Measurements from ENCODE around the gene MAGI1.

Gene MAGI1

DNA sequence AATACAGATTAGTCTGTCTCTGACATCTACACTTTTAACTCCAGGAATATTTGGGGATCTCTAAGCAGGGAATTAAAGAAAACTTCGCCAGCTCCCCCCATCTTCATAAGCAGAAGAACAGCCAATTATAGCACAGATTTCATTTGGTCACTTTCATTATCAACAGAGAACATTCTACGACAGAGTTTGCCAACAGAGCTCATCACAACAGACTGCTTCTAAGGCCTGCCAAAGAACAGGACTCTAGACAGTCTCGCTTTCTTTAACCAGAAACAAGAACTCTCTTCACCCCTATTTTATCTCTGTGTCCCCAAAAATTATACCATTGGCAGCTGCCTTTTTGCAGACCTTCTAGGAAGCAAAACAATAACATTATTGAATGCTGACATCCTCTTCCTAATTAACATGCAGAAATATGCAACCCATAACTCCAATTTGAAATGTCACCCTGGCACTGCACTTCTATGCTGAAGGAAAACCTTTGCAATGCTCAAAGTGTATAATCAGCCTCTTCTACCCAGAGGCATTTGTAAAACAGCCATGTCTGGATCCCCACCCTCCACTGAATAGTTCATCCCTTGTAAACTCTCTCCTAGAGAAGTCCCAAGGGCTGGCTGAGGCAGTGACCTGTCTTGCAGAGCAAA lies 552.8 kb downstream of the MAGI1 start:
- DNase-seq (ENCODE audit: low read depth) = no peak

DNA sequence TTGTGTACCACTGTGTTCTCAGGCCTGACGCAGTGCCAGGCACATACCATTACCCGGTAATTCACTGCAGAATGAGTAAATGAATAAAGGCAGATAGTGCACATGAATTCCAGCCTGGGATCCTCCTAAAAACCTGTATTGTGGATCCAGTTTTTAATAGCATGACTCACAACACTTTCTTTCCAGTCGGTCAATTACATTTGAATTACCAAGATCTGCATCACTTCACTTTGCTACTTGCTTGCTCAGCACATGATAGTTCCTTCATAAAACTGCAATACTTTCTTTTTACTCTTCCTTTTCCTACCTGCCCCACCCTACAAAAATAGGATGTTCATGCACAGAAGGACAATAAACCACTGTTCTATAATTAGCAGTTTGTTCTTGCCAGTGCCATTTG lies 553.8 kb downstream of the MAGI1 start:
- DNase-seq (ENCODE audit: low read depth) = no peak

- DNase-seq (ENCODE audit: low read depth) = no peak
These were observed 555.2 kb downstream of the MAGI1 start for GRCh38 chr3:65483480-65483879.

DNA sequence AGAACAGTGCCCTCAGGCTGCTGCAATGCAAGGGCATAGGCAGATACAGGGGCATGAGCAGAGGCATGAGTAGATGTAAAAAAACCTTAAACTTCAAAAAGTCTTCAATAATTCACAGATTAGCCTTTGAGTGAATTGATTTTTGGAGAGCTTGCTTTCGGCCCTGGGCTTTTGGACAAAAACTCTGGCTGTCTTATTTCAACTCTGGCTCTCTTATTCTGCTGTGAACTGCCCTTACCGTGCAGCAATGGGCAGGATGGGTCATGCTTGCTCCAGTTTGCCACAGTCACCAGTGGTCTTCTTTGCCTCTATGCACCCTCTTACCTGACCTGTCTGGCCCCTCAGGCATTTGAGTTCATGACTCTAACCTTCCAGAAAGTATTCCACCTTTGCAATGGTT lies 555.7 kb downstream of the MAGI1 start:
- no peak for DNase-seq (ENCODE audit: low read depth)

- DNase-seq (ENCODE audit: low read depth) = no peak
These were observed 557.6 kb downstream of the MAGI1 start for GRCh38 chr3:65481085-65481484.

DNA sequence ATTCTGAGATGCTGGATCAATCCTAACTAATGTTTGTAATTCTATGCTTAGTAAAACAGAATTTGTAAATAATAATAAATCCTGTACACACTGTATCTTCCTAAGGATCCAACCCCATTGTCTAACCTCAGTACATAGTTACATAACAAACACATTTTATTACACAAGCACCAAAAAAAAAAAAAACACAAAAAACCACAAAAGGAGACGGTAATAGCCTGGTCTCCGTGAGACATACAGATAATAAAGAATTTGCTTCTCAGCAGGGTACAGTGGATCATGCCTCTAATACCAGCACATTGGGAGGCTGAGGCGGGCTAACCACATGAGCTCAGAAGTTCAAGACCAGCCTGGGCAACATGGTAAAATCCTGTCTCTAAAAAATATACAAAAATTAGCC lies 558.7 kb downstream of the MAGI1 start:
- DNase-seq (ENCODE audit: low read depth) = no peak

GRCh38 chr3:65478551-65479500 lies 559.9 kb downstream of the MAGI1 start:
- DNase-seq (ENCODE audit: low read depth) = no peak

GRCh38 chr3:65473736-65474135 lies 565.0 kb downstream of the MAGI1 start:
- DNase-seq (ENCODE audit: low read depth) = peak; percentile 13

DNA sequence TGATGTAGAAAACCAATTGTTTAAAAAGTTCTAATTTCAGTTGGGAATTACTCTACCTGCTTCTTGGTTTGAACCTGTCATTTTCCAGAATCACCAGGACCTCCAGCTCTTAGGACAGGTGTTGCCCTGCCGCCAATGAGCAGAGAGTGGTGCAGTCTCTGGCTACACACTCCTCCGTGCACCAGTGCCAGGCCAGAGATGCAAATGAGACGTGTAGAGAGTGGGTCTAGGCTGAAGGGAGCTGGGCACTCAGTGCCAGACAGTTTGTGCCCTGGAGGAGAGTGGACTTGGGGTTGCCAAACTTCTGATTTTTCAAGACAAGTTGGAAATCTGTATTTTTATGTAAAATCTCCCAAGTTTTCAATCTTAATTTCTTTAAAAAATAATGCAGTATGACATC lies 566.2 kb downstream of the MAGI1 start:
- no peak for DNase-seq (ENCODE audit: low read depth)

DNA sequence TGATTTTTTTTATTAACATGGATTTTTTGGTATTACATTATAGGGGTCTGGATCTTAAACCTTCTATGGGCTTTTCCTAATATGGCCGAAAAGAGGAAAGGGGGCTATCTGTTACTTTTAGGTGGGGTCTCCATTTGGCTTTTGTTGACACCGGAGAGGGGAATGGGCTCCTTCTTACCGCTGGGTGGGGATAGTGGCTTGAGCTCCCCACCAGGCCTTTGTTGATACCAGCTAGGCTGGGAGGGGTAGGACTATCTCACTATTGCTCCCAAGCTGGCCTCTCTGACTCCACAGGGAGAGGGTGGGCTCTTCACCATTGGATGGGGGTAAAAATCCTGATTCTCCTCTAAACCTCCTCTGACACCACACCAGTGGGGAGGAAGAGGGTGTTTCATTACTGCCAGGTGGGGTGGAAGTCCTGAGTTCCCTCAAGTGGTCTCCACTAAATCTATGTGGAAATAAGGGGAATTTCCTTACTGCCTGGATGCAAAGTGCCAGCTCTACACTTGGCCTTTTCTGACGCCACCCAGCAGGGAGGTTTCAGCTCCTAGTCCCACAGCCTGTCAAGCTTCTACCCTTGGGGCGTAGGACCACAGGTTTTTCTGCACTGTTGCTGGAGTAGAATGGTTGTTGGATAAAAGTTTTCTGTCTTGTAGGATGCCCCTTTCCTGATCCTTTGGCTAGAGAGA lies 572.3 kb downstream of the MAGI1 start:
- no peak for DNase-seq (ENCODE audit: low read depth)

DNA sequence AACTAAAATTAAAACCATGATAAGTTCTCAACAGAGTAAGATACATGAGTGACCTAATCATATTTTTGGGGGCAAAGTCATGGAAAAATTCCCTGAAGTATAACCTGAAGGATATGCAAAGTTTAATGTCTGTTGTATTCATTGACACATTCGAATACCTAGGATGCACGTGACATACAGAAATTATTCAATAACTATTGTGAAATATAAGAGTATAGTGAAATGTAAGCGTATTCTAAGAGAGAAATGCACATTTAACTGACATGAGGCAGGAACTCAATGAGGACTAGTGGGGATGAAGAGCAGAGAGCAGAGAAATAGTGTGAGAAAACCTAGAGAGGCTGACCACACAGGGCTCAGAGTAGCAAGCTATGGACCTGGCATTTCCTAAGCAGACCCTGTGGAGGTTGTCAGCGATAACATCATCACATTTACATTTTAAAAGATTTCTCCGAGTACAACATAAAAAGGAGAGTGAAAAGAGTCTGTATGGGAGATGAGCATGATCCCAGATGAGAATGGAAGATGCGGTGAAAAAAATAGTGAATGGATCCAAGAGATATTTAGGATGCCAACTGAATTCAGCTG lies 588.8 kb downstream of the MAGI1 start:
- no peak for DNase-seq (ENCODE audit: low read depth)

DNA sequence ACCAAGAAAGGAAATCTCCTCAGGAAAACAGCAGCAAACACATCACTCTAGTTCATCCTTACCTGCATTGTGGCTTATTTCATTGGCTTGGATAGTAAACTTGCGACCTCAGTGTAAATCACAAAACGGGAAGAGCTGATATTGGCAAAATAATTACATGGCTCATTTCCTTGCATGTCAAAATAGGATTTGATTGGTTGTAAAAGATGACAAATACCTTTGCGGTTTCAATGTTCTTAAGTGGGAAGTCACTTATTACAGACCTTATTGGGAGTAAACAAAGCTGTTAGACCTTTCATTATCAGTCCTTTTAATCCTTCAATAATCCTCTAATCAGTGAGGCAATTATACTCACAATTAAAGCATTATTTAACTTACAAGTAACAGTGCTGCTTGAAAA lies 590.6 kb downstream of the MAGI1 start:
- DNase-seq (ENCODE audit: low read depth) = no peak

DNA sequence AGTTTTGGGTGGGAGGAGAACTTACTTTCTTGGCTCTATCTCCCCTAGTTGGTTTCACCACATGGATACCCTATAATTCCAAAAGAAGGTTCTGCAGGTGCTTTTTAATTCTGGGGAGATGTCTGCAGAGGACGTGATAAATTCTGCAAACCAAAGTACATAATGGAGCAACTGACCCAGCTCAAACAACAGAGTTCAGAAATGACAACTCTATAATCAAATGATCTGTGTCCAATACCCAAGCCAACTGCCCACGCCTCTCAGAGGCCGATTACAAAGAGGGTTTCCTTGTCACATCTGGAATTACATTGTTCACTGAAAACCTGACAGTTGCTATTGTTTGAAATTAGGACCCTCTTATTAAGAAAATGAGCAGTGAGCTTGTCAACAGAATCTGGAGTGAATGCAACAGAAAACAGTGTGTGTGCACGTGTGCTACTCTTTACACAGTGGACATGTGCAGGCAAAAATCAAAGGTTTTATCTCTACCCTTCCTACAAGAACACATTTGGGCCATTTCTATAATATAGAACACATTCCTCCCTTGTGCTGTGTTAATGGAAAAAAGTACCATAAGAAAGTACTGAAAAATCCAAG lies 593.0 kb downstream of the MAGI1 start:
- no peak for DNase-seq (ENCODE audit: low read depth)

DNA sequence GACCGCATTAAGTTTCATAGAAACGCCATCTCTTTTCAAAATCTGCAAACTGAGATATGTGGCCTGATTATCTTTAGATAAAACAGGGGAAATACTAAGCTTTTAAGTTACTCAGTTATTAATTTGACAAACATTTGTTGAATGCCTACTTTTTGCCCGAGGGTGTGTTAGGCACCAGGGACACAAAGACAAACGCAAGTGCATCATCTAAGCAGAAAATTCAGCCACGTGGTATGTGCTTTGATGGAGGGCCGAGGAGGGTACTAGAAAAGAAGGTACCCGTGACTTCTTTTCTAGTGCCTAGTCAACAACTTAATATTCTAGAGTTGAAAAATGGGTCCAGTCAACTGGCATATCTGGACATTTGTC lies 594.3 kb downstream of the MAGI1 start:
- no peak for DNase-seq (ENCODE audit: low read depth)

DNA sequence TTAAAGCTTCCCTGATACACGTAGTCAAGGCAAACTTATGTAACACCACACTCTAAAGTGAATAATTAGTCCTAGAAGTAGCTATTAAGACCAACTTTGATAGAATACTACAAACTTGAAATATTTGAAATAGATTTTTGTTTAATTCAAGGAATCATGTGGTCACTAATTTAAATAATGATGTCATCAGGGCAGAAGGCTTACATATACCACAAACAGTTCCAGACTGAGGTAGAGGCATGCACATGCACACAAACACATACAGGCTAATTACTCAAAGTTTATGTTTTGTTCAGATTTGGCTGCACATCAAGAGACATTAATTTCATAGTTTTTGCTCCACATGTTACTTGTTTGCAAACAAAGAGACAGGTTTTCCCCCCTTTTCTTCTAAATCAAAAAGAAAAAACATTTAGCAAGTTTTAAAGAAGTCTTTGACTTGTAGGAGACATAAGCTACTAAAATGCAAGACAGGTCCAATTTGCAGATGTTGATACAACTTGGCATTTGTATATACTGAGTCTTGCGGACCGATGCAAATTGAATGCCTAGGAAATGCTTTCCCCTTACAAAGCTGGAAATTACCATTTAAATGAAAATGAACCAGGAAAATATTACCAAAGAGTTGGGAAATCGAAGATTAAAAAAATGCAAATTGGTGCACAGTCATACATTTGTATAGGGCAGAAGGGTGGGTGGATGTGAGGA lies 594.8 kb downstream of the MAGI1 start:
- DNase-seq (ENCODE audit: low read depth) = no peak

DNA sequence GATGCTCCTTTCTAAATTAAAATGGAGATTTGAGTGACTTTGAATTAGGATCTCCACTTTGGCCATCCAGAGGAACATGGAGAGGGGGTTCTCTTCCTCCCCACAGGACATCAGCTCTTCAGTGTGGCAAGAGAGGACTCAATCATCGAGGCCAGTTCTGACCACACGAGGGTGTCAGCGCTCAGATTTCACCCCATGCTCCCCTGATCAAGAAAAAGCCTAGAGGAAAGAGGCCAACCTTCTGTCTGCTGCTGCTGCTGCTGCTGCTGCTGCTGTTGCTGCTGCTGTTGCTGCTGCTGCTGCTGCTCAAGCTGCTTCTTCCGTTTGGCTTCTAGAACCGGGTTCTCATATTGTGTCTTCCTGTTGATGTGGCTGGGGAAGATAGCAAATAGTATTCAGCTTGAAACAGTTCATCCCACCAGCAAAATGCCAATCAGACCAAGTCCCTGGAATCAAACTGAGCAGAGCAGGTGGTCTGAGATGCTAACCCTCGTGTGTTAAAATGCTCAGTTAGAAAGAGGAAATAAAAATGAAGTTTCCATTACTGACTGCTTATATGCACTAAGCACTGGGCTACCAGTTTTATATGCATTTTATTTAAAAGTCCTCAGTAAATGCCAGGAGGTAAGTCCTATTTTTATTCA lies 599.0 kb downstream of the MAGI1 start:
- DNase-seq (ENCODE audit: low read depth) = peak; percentile 61

DNA sequence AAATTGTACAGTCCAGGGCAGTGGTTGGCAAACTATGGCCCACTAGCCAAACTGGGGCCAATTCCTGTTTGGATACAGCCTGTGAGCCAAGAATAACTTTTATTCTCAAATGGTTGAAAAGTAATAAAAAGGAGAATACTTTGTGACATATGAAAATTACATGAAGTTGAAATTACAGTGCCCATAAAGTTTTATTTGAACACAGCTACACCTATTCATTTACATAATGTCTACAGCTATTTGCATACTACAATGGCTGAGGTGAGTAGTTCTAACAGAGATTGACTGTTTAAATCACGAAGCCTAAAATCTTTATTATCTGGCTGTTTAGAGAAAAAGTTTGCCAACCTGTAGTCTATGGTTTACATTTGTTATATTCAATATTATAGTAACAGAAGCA lies 600.1 kb downstream of the MAGI1 start:
- DNase-seq (ENCODE audit: low read depth) = no peak

DNA sequence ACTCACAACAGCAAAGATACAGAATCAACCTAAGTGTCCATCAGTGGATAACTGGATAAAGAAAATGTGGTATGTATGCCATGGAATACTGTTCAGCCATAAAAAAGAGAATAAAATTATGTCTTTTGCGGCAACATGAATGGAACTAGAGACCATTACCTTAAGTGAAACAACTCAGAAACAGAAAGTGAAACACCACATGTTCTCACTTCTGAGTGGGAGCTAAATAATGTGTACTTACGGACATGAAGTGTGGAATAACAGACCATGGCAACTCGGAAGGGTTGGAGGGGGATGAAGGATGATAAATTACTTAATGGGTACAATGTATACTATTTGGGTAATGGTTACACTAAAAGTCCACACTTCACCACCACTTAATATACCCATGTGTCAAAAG lies 600.6 kb downstream of the MAGI1 start:
- no peak for DNase-seq (ENCODE audit: low read depth)

DNA sequence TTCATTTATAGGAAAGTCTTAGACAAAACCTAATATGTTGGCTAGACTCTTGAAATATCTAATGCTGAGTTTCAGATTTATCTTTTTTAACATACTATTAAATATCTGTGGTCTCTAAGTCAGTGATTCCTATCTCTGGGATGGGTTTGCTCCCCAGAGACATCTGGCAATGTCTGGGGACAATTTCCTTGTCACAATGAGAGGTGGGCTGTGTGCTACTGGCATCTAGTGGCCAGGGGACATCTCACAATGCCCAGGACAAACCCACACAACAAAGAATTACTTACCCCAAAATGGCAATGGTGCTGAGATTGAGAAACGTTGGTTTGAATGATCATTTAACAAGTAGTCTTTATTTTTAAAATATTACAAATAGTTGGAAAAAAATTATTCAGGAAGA lies 602.1 kb downstream of the MAGI1 start:
- peak; percentile 9 for DNase-seq (ENCODE audit: low read depth)

DNA sequence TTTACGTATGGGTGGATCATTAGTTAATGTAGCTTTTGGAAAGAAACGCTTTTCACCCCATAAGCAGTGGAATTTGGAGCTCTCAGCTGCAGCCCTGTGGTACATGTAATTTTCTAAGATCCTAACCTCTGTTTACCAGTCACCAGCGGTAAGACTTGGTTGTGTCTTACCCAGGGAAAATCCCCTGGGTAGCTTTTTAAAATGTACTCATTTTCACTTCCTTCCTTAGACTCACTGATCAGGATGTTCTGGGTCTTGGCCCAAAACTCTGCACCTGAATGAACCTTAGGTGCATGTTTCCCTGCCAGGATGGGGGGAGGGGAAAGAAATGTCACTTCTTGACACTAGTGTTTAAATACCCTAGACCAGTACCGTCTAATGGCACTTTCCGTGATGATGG lies 605.2 kb downstream of the MAGI1 start:
- no peak for DNase-seq (ENCODE audit: low read depth)

GRCh38 chr3:65432388-65433003 lies 606.2 kb downstream of the MAGI1 start:
- DNase-seq (ENCODE audit: low read depth) = no peak

All from ELR (cell line).